NOMO-1 treated with dmso at 0.1 percent for 144 hours (cell line): ENCODE data around the gene MARCHF9.
"Not testable (repeated sequence)": the region's sequence is repeated elsewhere in the genome, so short reads cannot be mapped to it uniquely, and the experiment has no call there.

ENCODE experiments used
- DNase-seq: peaks from one replicate; lab custom pipeline; 2025; ENCODE audit not compliant: unreplicated experiment; lab: John Stamatoyannopoulos, UW

Gene MARCHF9

GRCh38 chr12:57754411-57755193 is at the start of gene MARCHF9:
Gene MARCHF9 (plus strand): TSS chr12:57755103. CDS start chr12:57755529, 426 bp downstream.
- peak; percentile 39 for DNase-seq

DNA sequence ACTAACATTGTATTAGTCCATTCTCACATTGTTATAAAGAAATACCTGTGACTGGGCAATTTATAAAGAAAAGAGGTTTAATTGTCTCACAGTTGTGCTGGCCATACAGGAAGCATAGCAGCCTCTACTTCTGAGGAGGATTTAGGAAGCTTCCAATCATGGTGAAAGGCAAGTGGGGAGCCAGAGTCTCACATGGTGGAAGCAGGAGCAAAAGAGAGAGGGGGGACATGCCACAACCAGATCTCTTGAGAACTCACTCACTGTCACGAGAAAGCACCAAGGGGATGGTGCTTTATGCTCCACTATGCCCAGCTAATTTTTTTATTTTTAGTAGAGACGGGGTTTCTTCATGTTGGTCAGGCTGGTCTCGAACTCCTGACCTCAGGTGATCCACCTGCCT is 47.7 kb upstream of the MARCHF9 start:
- DNase-seq: no peak

- no peak for DNase-seq
These were observed 46.6 kb upstream of the MARCHF9 start for GRCh38 chr12:57708296-57708695.

DNA sequence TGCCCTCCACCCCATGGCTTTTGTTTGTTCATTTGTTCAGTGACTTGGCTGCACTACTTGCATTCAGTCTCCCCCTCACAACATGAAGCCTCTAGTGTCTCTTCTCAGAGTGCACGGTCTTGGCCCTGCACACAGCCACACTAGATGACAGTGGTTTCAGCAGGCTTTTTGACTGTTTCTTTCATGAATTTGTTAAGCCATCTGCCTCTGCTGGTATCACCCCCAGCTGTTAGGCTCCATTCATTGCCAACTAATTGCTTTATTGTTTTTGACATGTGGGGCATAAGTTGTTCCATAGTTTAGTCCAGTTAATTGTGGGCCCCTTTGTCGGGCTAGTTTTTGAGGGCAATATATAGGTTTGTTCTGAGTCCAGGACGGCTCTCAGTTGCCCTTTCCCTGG is 42.2 kb upstream of the MARCHF9 start:
- no peak for DNase-seq

GRCh38 chr12:57713209-57713608 is 41.7 kb upstream of the MARCHF9 start:
- no peak for DNase-seq

DNA sequence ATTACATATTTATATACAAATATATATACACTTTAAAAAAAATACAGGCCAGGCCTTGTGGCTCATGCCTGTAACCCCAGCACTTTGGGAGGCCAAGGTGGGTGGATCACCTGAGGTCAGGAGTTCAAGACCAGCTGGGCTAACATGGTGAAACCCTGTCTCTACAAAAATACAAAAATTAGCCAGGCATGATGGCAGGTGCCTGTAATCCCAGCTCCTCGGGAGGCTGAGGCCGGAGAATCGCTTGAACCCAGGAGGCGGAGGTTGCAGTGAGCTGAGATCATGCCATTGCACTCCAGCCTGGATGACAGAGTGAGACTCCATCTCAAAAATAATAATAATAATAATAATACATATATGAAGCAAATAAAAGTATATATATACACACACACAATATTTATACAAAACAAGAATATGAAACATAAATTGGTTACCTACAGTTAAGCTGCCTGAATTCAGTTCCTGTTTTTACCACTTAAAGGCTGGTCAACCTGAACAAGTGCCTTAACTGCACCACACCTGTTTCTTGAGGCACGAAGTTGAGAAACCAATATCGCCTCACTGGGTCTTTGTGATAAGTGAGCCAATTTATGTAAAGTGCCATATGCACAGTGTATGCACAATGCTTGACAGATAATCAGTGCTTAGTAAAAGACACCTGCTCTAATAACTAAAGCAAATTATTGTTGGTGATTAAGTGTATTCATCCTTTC is 39.7 kb upstream of the MARCHF9 start:
- not testable (repeated sequence) for DNase-seq

- DNase-seq: no peak
These were observed 39.1 kb upstream of the MARCHF9 start for GRCh38 chr12:57715786-57716185.

GRCh38 chr12:57716305-57716704 is 38.6 kb upstream of the MARCHF9 start:
- DNase-seq: no peak

DNA sequence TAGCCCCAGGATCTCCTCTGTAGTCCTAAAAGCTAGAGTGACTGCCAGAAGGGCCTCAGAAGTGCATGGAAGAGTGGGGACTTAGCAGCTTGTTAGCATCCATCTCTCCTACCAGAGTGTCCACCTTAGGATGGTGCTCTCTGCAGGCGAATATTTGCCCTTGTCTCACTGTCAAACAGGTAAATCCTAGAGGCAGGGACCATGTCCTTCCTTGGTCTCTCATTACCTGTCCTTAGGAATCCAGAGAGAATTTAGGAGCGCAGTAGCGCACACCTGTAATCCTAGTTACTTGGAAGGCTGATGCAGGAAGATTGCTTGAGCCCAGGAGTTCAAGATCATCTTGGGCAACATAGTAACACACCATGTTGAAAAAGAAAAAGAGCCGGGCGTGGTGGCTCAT is 37.8 kb upstream of the MARCHF9 start:
- DNase-seq: no peak

DNA sequence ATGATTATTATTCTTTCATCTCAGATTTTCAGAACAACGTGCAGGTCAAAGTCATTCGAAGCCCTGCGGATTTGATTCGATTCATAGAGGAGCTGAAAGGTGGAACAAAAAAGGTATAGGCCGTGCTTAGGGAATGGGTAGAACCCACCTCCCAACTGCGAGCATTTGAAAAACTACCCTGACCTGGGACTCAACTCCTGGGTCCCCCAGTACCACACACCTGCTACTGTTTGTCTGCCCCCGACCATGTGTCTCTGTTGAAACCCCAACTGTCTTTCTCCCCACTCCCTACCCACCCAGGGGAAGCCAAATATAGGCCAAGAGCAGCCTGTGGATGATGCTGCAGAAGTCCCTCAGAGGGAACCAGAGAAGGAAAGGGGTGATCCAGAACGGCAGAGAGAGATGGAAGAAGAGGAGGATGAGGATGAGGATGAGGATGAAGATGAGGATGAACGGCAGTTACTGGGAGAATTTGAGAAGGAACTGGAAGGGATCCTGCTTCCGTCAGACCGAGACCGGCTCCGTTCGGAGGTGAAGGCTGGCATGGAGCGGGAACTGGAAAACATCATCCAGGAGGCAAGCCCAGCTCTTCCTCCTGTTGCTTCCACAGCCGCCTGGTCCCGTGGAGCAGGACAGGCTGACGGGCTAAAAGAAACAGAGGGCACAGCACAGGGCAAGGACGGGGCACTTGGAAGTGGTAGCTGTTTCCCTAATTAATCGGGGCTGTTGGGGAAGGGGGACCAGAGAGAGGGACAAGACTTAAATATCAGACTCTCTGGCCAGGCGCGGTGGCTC is 36.9 kb upstream of the MARCHF9 start:
- no peak for DNase-seq

- no peak for DNase-seq
These were observed 36.0 kb upstream of the MARCHF9 start for GRCh38 chr12:57718641-57719528.

DNA sequence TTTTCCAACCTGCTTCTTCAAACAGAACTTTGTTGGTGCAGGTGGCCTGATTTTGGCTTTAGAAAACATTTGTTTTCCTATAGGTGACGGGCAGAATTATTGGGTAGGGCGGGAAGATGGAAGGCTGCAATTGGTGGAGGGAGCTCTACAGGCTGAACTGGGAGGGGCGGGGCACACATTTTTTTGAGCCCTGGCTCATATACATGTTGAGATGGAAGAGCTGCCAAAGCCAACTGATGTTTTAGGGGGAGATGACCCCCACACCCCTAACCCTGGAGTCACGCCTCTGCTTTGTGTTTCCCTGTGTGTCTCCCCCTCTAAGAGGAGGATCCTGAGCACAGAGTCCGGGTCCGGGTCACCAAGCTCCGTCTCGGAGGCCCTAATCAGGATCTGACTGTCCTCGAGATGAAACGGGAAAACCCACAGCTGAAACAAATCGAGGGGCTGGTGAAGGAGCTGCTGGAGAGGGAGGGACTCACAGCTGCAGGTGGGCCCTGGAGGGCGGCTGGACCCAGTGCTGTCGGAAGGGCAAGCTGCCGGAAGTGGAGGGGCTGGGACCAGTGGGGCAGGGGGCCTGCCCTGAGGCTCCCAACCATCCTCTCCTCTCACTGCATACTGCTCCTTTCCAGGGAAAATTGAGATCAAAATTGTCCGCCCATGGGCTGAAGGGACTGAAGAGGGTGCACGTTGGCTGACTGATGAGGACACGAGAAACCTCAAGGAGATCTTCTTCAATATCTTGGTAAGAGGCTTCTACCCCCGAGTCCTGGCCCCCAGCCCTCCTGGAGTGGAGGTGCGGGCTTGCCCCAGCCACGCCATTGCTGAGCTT is 34.9 kb upstream of the MARCHF9 start:
- no peak for DNase-seq

- no peak for DNase-seq
These were observed 34.0 kb upstream of the MARCHF9 start for GRCh38 chr12:57720606-57721595.

DNA sequence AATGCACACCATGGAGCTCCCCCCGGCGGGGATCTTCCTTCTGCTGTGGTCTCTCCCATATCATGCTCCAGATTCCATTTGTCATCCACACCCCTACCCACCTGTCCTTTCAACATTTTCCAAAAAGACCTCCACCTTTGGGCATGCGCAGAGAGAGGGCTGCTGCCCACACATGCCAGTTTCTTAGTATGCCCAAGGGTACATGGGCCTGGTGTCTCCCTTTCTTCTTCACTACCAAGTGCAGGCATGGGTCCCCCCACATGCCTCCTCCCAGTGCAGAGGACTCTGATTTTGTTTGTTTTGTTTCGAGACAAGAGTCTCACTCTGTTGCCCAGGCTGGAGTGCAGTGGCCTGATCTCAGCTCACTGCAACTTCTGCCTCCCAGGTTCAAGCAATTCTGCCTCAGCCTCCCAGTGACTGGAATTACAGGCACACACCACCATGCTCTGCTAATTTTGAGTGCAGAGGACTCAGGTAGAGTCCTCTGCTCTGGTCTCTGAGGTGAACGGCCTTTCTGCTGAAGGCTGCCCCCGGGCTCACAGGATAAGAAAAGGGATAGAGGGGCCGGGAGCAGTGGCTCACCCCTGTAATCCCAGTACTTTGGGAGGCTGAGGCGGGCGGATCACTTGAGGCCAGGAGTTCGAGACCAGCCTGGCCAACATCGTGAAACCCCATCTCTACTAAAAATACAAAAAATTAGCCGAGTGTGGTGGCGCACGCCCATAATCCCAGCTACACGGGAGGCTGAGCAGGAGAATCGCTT is 32.9 kb upstream of the MARCHF9 start:
- not testable (repeated sequence) for DNase-seq

GRCh38 chr12:57722716-57723629 is 31.9 kb upstream of the MARCHF9 start:
- no peak for DNase-seq

- DNase-seq: no peak
These were observed 31.3 kb upstream of the MARCHF9 start for GRCh38 chr12:57723630-57723962.
